Measurements from ENCODE around the gene SNX5.

The SNX5 gene

GRCh38 chr20:17940224-17940971, 28.2 kb downstream of the SNX5 start:
- TF ChIP-seq CTCF (conservative IDR thresholded peaks at IDR 0.05; ENCODE audit: low read depth, low read length): no peak
- no peak for DNase-seq (ENCODE audit: low read depth)
- H3K4me3 ChIP-seq (ENCODE audit: low read length): no peak overlapping the region

GRCh38 chr20:17939622-17940223, 28.9 kb downstream of the SNX5 start:
- no peak overlapping the region for H3K4me3 ChIP-seq (ENCODE audit: low read length)
- no peak for TF ChIP-seq CTCF (conservative IDR thresholded peaks at IDR 0.05; ENCODE audit: low read depth, low read length)
- DNase-seq (ENCODE audit: low read depth): no peak

GRCh38 chr20:17938871-17939619, 29.5 kb downstream of the SNX5 start:
- no peak overlapping the region for H3K4me3 ChIP-seq (ENCODE audit: low read length)
- TF ChIP-seq CTCF (conservative IDR thresholded peaks at IDR 0.05; ENCODE audit: low read depth, low read length): peak; percentile 98
- peak; percentile 61 for DNase-seq (ENCODE audit: low read depth)

- H3K4me3 ChIP-seq (ENCODE audit: low read length): no peak overlapping the region
- DNase-seq (ENCODE audit: low read depth): no peak
- TF ChIP-seq CTCF (conservative IDR thresholded peaks at IDR 0.05; ENCODE audit: low read depth, low read length): no peak
These were observed 31.5 kb downstream of the SNX5 start for GRCh38 chr20:17936761-17937732.

- TF ChIP-seq CTCF (conservative IDR thresholded peaks at IDR 0.05; ENCODE audit: low read depth, low read length): no peak
- H3K4me3 ChIP-seq (ENCODE audit: low read length): no peak overlapping the region
- DNase-seq (ENCODE audit: low read depth): no peak
These were observed 32.3 kb downstream of the SNX5 start for GRCh38 chr20:17936286-17936760.

GRCh38 chr20:17935761-17936160, 32.8 kb downstream of the SNX5 start:
- no peak overlapping the region for H3K4me3 ChIP-seq (ENCODE audit: low read length)
- DNase-seq (ENCODE audit: low read depth): no peak
- TF ChIP-seq CTCF (conservative IDR thresholded peaks at IDR 0.05; ENCODE audit: low read depth, low read length): no peak
